ENCODE measurements around the gene EPN2. TPM values are rescaled to one million over a fixed set of nuclear protein-coding genes. Genes with fewer than 3 reads are reported as not detected.
"Not testable (repeated sequence)": the region's sequence is repeated elsewhere in the genome, so short reads cannot be mapped to it uniquely, and the experiment has no call there.

Gene EPN2
- total RNA-seq, 1 donor from 2014 or later: 5.4 TPM

GRCh38 chr17:19265755-19266154, 28.6 kb downstream of the EPN2 start:
- intact Hi-C loops (cut with micrococcal nuclease): no loop called here

GRCh38 chr17:19268611-19269010, 31.4 kb downstream of the EPN2 start:
- intact Hi-C loops (cut with micrococcal nuclease): no loop called here

- intact Hi-C loops (cut with micrococcal nuclease): no loop called here
Observed at GRCh38 chr17:19269106-19269505, 31.9 kb downstream of the EPN2 start.

GRCh38 chr17:19269641-19270040, 32.5 kb downstream of the EPN2 start:
- intact Hi-C loops (cut with micrococcal nuclease): no loop called here

GRCh38 chr17:19270347-19270703, 33.2 kb downstream of the EPN2 start:
- intact Hi-C loops (cut with micrococcal nuclease): no loop called here

- intact Hi-C loops (cut with micrococcal nuclease): no loop called here
Observed at GRCh38 chr17:19270704-19271611, 33.8 kb downstream of the EPN2 start.

GRCh38 chr17:19271780-19272357, 34.7 kb downstream of the EPN2 start:
- intact Hi-C loops (cut with micrococcal nuclease): no loop called here

GRCh38 chr17:19273731-19274130, 36.6 kb downstream of the EPN2 start:
- intact Hi-C loops (cut with micrococcal nuclease): no loop called here

GRCh38 chr17:19274893-19275292, 37.7 kb downstream of the EPN2 start:
- intact Hi-C loops (cut with micrococcal nuclease): no loop called here

- intact Hi-C loops (cut with micrococcal nuclease): no loop called here
Observed at GRCh38 chr17:19275457-19276127, 38.4 kb downstream of the EPN2 start.

GRCh38 chr17:19278284-19278683, 41.1 kb downstream of the EPN2 start:
- intact Hi-C loops (cut with micrococcal nuclease): not testable (repeated sequence)

GRCh38 chr17:19278729-19279128, 41.6 kb downstream of the EPN2 start:
- intact Hi-C loops (cut with micrococcal nuclease): no loop called here

GRCh38 chr17:19281161-19281560, 44.0 kb downstream of the EPN2 start:
- intact Hi-C loops (cut with micrococcal nuclease): no loop called here

GRCh38 chr17:19284005-19284959, 47.1 kb downstream of the EPN2 start:
- intact Hi-C loops (cut with micrococcal nuclease): no loop called here

- intact Hi-C loops (cut with micrococcal nuclease): no loop called here
Observed at GRCh38 chr17:19285213-19285900, 48.2 kb downstream of the EPN2 start.

GRCh38 chr17:19286751-19287341, 49.7 kb downstream of the EPN2 start:
- intact Hi-C loops (cut with micrococcal nuclease): no loop called here

- intact Hi-C loops (cut with micrococcal nuclease): no loop called here
Observed at GRCh38 chr17:19287651-19288050, 50.5 kb downstream of the EPN2 start.

GRCh38 chr17:19288453-19288852, 51.3 kb downstream of the EPN2 start:
- intact Hi-C loops (cut with micrococcal nuclease): no loop called here

- intact Hi-C loops (cut with micrococcal nuclease): no loop called here
Observed at GRCh38 chr17:19290066-19290705, 53.0 kb downstream of the EPN2 start.
